GM12872 (cell line): ENCODE results near the gene INPP5A.

Experiments used
- TF ChIP-seq, protein P1 (sequence below): IDR thresholded peaks from 3 replicates; pipeline ENCODE4 v1.5.1; 2011; ENCODE audit warnings: low read depth, mild to moderate bottlenecking, low read length, moderate library complexity; ENCODE audit not compliant: insufficient read depth

The INPP5A gene

GRCh38 chr10:132538031-132538789 lies 623 bp downstream of the INPP5A start:
- TF ChIP-seq, protein P1, sequence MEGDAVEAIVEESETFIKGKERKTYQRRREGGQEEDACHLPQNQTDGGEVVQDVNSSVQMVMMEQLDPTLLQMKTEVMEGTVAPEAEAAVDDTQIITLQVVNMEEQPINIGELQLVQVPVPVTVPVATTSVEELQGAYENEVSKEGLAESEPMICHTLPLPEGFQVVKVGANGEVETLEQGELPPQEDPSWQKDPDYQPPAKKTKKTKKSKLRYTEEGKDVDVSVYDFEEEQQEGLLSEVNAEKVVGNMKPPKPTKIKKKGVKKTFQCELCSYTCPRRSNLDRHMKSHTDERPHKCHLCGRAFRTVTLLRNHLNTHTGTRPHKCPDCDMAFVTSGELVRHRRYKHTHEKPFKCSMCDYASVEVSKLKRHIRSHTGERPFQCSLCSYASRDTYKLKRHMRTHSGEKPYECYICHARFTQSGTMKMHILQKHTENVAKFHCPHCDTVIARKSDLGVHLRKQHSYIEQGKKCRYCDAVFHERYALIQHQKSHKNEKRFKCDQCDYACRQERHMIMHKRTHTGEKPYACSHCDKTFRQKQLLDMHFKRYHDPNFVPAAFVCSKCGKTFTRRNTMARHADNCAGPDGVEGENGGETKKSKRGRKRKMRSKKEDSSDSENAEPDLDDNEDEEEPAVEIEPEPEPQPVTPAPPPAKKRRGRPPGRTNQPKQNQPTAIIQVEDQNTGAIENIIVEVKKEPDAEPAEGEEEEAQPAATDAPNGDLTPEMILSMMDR = no peak

DNA sequence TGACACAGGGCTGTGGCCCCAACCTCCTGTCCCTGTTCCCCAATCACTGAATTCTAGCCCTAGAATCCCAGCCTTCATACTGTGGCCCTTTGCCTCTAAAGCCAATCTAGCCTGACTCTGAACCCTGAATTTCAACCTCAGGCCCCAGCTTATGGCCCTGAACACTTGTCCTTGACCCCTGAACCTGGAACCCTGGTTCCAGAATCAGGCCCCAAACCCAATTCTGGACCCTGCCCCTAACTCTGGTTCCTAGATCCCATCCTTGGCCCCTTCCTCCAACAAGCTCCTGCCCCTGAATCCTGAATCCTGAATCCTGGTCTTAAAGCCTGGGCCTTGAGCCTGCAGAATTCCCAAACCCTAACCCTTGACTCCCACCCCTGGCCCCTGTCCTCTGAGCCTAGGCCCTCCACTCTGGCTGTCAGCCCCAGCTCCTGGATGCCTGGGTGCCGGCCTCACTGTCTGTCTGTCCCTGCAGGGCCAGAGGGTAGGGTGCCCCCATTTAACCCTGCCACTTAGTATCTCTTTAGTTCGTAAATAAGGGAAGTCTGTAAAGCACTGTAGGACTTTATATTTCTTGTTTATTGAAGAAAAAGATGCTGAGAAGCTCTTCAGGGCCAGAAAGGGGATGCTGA lies 1.3 kb downstream of the INPP5A start:
- TF ChIP-seq, protein P1 = no peak

- TF ChIP-seq, protein P1 = no peak
Observed at GRCh38 chr10:132539431-132539839, 1.8 kb downstream of the INPP5A start.

DNA sequence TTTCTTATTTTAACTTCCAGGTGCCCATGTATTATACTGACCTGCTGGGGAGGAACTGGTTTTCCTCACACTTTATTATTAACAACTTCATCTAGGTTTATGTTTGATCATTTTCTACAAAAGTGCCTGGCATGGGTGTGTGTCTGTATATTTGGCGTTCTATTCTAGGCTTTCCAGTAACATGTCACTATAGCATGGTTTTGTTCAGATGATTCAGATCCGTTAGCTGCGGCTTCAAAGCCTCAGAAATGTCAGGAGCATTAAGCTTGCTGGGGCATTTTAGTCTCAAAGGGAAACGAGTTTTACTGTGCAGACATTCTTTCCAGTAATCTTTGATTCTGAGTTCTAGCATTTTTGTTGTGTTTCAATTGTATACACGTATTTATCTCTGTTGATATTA lies 2.3 kb downstream of the INPP5A start:
- TF ChIP-seq, protein P1 = no peak

- TF ChIP-seq, protein P1 = peak; percentile 27; the same call in 1 of the 3 replicates
Observed at GRCh38 chr10:132540456-132540855, 2.9 kb downstream of the INPP5A start.

DNA sequence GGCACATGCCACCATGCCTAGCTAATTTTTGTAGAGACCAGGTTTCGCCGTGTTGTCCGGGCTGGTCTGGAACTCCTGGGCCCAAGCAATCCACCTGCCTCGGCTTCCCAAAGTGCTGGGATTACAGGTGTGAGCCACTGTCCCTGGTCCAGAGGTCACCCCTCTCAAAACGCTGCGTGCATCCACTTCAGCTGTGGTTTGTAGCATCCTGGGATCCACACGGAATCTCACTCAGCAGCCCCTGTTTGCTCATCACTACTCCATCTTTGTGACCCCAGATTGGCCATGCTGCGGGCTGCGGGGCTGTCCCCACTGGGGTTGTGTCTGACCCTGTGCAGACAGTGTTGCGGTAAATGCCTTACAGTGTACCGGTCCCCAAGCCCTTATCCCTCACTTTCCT lies 3.5 kb downstream of the INPP5A start:
- TF ChIP-seq, protein P1 = no peak

DNA sequence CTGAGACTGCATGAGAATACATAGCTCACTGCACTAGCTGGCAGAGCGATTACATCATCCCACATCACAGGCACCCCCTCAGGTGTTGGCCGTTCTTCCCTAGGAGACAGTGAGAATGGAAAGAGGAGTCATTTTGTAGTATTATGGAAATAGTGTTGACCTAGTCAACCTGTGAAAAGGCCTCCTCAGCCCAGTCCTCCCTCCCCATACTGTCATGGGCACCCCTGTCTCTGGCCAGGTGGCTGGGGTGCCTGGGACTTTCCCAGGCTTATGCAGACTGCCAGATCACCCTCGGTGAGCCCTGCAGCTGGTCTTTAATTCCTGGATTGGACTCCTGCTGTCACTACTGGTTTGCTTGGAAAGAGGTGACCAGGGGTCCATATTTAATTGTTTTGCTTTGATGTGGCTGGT lies 4.0 kb downstream of the INPP5A start:
- TF ChIP-seq, protein P1 = no peak
